Embryonic facial prominence (tissue), 1 donor: Measurements from ENCODE around the gene PRUNE2.
"Not testable (repeated sequence)": the region's sequence is repeated elsewhere in the genome, so short reads cannot be mapped to it uniquely, and the experiment has no call there.

Experiments used
- DNase-seq: peaks from one replicate; pipeline ENCODE4 v3.0.0-alpha.2; 2016; ENCODE audit errors: extremely low spot score

Gene PRUNE2

GRCh38 chr9:76905791-76906646 lies at the start of gene PRUNE2:
PRUNE2 (minus strand) TSS chr9:76906114; CDS start chr9:76905963, 151 bp downstream.
- peak; percentile 63 for DNase-seq

- not testable (repeated sequence) for DNase-seq
Measured at GRCh38 chr9:76955406-76955805, 49.5 kb upstream of the PRUNE2 start.

GRCh38 chr9:76949865-76950264 lies 44.0 kb upstream of the PRUNE2 start:
- DNase-seq: no peak

- no peak for DNase-seq
Measured at GRCh38 chr9:76944011-76944410, 38.1 kb upstream of the PRUNE2 start.

- DNase-seq: no peak
Measured at GRCh38 chr9:76943054-76943453, 37.1 kb upstream of the PRUNE2 start.

- DNase-seq: no peak
Measured at GRCh38 chr9:76932757-76933156, 26.8 kb upstream of the PRUNE2 start.

- no peak for DNase-seq
Measured at GRCh38 chr9:76932265-76932664, 26.4 kb upstream of the PRUNE2 start.

GRCh38 chr9:76927540-76928240 lies 21.8 kb upstream of the PRUNE2 start:
- DNase-seq: no peak

GRCh38 chr9:76926846-76927245 lies 20.9 kb upstream of the PRUNE2 start:
- DNase-seq: no peak

- no peak for DNase-seq
Measured at GRCh38 chr9:76926324-76926741, 20.4 kb upstream of the PRUNE2 start.

GRCh38 chr9:76921165-76921564 lies 15.3 kb upstream of the PRUNE2 start:
- no peak for DNase-seq

GRCh38 chr9:76917299-76917698 lies 11.4 kb upstream of the PRUNE2 start:
- no peak for DNase-seq

- no peak for DNase-seq
Measured at GRCh38 chr9:76916231-76916630, 10.3 kb upstream of the PRUNE2 start.

GRCh38 chr9:76913467-76913866 lies 7.6 kb upstream of the PRUNE2 start:
- DNase-seq: no peak

- no peak for DNase-seq
Measured at GRCh38 chr9:76912636-76913275, 6.8 kb upstream of the PRUNE2 start.

GRCh38 chr9:76911971-76912370 lies 6.1 kb upstream of the PRUNE2 start:
- DNase-seq: no peak

GRCh38 chr9:76910861-76911260 lies 4.9 kb upstream of the PRUNE2 start:
- DNase-seq: no peak

- no peak for DNase-seq
Measured at GRCh38 chr9:76906647-76906975, 697 bp upstream of the PRUNE2 start.

- DNase-seq: no peak
Measured at GRCh38 chr9:76904661-76905457, 1.1 kb downstream of the PRUNE2 start.

GRCh38 chr9:76902395-76902794 lies 3.5 kb downstream of the PRUNE2 start:
- no peak for DNase-seq

GRCh38 chr9:76901801-76902200 lies 4.1 kb downstream of the PRUNE2 start:
- DNase-seq: no peak

GRCh38 chr9:76900884-76901440 lies 5.0 kb downstream of the PRUNE2 start:
- DNase-seq: no peak
